CMK (cell line): ENCODE measurements around the gene VPS26A.
"Not testable (repeated sequence)": the region's sequence is repeated elsewhere in the genome, so short reads cannot be mapped to it uniquely, and the experiment has no call there.

Source experiments
- DNase-seq: peaks from one replicate; pipeline ENCODE4 v3.0.0-alpha.2; 2010; ENCODE audit warnings: low read depth

VPS26A gene

DNA sequence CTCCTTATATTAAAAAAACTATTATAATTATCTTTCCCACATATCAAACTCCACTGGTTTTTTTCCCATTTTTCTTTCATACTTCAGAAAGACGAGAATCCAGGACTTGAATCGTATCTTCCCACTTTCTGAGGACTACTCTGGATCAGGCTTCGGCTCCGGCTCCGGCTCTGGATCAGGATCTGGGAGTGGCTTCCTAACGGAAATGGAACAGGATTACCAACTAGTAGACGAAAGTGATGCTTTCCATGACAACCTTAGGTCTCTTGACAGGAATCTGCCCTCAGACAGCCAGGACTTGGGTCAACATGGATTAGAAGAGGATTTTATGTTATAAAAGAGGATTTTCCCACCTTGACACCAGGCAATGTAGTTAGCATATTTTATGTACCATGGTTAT, 20.2 kb upstream of the VPS26A start:
- no peak for DNase-seq

DNA sequence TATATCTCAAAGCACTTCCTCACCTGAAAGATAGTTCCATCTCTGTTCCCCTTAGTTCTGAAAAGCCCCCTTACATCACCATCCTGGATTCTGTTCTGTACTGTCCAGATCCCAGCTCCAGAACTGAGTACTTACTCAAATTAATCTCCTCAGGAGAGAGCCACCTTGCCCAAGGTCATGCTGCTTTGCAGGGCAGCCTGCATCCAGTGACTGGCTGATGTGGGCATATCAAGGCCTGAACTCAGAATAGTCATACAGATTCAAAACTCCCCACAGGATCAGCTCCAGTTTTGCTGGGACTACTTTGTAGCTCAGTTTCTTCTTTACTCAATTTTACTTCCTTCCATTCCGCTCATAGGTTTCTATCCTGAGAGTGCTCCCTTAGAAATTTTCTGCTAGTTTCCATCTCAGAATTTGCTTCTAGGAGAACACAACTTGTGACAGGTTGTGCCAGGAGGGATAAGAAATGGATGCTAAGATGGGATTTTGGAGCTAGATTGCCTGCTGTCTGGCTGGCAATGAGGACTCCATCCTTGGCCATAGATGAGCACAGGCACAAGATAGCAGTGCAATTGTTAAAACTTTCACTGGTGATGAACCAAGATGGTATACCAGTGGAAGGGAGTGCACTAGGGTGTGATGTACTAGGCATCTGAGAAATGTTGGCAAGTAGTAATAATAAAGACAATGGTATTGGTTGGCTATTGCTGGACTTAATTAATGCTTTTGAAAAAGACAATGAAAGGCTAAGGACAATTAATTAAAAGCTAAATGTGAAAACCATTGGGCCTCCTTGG, 18.8 kb upstream of the VPS26A start:
- no peak for DNase-seq

DNA sequence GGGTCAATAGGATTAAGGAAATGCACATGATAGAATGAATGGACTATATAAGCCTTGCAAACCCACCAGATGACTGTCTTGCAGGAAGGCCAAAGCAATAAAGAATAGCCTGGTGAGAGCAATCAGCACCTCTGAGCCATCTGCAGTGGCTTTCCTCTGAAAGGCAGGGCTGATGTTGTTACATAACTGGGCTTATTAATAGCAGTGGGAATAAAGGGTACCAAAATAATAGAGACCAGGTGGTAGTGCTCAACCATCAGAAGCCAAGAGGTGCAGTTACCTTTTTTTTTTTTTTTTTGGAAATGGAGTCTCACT, 16.8 kb upstream of the VPS26A start:
- DNase-seq = no peak

DNA sequence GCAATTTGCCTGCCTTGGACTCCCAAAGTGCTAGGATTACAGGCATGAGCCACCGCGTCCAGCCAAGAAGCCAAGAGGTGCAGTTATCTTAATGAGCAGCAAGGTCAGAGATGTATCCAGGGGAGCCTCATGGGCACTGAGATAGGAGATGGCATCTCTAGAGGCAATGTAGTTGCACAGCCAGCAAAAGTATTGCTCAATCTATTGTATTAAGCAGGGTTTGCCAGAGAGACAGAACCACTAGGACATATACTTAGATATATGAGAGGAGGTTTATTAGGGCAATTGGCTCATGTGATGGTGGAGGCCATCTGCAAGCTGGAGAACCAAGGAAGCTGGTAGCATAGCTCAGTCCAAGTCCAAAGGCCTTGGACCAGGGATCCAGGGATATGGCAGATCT, 16.3 kb upstream of the VPS26A start:
- DNase-seq = no peak

- DNase-seq = no peak
Measured at GRCh38 chr10:69119896-69120295, 4.1 kb upstream of the VPS26A start.

DNA sequence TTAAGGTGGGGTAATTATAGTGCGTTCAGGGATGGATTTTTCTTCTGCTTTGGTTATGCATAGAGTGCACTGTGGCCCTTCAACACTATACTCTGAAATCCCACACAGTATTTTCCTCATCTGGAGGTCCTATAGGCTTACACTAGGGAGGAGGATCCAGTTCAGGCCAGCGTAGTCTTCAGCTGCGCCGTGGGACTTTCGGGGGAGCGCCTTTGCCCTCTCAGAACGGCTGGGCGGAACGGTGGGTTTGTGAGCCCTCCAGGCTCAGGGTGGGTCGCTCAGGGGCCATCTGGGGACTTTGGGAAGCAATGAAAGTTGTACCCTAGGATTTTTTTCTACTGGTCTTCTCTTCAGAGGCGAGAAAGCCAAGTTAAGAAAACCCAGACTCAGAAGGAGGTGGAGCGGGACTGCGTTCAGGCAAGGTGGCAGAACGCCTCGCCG, 652 bp upstream of the VPS26A start:
- no peak for DNase-seq

GRCh38 chr10:69124563-69125268, 738 bp downstream of the VPS26A start:
- peak; percentile 41 for DNase-seq

GRCh38 chr10:69125554-69125953, 1.6 kb downstream of the VPS26A start:
- DNase-seq = no peak

- DNase-seq = no peak
Measured at GRCh38 chr10:69130251-69130650, 6.3 kb downstream of the VPS26A start.

DNA sequence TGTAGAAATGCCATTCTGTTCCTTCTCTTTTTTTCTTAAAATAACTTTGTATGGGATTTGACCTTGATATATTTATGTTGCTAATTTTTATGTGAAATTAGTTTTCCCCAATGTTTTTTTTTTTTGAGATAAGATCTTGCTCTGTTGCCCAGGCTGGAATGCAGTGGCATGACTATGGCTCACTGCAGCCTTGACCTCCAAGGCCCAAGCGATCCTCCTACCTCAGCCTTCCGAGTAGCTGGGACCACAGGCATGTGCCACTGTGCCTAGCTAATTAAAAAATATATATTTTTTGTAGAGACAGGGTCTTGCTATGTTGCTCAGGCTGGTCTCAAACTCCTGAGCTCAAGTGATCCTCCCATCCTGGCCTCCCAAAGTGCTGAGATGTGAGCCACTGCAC, 16.0 kb downstream of the VPS26A start:
- DNase-seq = no peak

- no peak for DNase-seq
Measured at GRCh38 chr10:69141304-69141703, 17.3 kb downstream of the VPS26A start.

GRCh38 chr10:69142074-69142473, 18.1 kb downstream of the VPS26A start:
- DNase-seq = not testable (repeated sequence)

DNA sequence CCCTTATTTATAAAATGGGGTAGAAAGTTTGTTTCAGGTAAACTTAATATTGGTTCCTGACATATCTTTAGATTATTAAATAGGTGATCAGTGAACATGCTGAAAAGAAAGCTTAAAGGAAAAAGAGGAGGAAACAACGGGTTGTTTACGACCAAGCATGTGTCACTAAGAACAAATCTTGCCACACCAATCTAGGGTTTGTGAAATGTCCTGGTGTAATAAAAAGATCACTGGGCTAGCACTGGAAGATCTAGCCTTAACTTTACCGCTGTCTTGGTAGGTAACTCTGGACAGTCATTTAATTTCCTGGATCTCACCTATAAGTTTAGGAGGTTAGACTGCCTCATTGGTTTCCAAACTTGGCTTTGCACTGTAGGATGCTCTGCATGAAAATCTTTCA, 19.0 kb downstream of the VPS26A start:
- DNase-seq = no peak

- DNase-seq = no peak
Measured at GRCh38 chr10:69145329-69145728, 21.4 kb downstream of the VPS26A start.

DNA sequence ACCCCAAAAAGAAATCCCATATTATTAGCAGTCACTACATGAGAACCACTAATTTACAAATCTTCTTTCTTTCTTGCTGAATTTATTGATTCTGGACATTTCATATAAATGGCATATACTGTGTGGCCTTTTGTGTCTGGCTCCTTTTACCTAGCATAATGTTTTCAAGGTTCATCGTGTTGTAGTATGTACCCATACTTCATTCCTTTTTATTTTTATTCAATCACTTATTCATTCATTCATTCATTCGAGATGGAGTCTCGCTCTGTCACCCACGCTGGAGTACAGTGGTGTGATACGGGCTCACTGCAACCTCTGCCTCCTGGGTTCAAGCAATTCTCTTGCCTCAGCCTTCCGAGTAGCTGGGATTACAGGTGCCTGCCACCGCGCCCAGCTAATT, 21.9 kb downstream of the VPS26A start:
- DNase-seq = no peak

GRCh38 chr10:69146759-69147158, 22.8 kb downstream of the VPS26A start:
- DNase-seq = no peak

DNA sequence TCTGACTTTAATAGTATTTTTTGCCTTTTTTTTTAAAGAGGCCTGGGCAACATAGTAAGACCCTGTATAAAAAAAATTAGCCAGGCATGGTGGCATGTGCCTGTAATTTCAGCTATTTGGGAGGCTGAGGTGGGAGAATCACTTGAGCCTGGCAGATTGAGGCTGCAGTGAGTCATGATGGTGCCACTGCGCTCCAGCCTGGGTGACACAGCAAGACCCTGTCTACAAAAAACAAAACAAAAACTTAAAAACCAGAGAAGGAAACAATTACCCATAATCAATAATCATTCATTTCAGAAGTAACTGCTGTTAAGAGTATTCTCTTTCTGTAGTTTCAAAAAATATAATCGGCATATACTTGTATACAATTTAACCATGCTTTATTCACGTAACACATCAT, 28.0 kb downstream of the VPS26A start:
- DNase-seq = no peak

DNA sequence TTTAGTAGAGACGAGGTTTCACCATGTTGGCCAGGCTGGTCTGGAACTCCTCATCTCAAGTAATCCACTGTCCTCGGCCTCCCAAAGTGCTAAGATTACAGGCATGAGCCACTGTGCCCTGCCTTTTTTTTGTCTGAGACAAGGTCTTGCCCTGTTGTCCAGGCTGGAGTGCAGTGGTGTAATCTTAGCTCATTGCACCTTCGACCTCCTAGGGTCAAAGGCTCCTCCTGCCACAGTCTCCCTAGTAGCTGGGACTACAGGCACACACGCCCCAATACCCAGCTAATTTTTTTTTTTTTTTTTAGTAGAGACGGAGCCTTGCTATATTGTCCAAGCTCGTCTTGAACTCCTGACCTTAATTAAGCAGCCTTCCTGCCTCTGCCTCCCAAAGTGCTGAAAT, 29.2 kb downstream of the VPS26A start:
- DNase-seq = no peak

GRCh38 chr10:69160809-69161241, 36.8 kb downstream of the VPS26A start:
- DNase-seq = no peak

DNA sequence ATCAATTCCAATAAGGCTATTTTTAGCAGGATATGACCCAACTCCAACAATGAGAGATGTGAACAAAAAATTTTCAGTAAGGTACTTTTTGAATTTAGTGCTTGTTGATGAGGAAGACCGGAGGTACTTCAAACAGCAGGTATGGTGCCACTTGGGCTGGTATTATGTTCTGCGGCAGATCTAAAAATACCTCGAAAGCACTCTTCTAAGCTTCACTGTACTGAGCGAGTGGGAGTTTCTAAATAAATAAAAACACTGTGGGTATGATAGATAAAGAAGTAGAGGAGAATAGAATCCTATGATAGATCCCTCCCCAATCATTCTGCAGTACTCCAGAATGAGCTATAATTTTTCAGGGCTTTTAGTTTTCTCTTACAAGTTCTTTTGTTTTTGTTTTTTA, 44.5 kb downstream of the VPS26A start:
- no peak for DNase-seq

DNA sequence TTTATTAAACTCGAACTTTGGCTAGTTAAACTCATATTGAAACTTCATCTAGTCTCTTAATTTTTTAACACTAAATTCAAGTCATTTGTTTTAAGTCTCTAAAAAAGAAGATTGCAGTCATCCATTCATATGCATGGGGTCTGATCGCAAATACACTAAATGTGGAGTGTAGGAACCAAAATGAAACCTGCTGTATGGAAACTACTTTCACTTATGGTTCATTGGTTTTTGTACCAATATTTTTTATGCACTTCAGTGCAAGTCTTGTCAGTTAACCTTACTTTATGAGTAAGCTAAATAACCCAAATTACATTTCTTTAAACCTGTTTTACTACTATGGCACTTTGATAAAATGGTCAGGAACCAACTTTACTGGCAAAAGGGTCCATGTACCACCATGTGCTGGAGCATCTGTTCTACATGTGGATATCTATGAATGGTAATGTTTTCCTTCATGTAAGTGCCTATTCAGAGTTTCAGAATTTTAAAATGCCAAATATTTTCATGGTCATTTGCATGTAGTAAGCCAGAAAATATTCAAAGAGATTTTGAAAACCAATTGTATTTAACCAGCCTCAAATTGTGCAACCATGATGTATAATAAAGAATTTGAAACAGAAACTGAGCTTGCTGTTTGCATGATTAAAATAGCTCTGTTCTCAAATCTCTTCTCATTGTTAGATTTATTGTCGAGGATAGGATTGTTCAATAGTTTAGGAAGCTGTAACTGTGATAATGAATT, 48.4 kb downstream of the VPS26A start:
- no peak for DNase-seq

GRCh38 chr10:69175326-69175725, 51.3 kb downstream of the VPS26A start:
- DNase-seq = not testable (repeated sequence)

GRCh38 chr10:69176823-69177222, 52.8 kb downstream of the VPS26A start:
- DNase-seq = no peak
